Fibroblast of villous mesenchyme (primary cell): ENCODE measurements around the gene ADIPOQ. TPM values are rescaled to one million over a fixed set of nuclear protein-coding genes. Genes with fewer than 3 reads are reported as not detected.
"Not testable (repeated sequence)": the region's sequence is repeated elsewhere in the genome, so short reads cannot be mapped to it uniquely, and the experiment has no call there.

ENCODE experiments used
- DNase-seq: peaks from one replicate; pipeline ENCODE4 v3.0.0-alpha.2; 2010; ENCODE audit warnings: low read depth
- H3K4me3 ChIP-seq: 2 replicates; pipeline ENCODE4 v1.5.1; 2011; ENCODE audit warnings: low read depth, mild to moderate bottlenecking, low read length
- total RNA-seq: library from RNA; depleted of rRNA; stranded (reverse); fragments of >200 nt; gene quantifications from 2 replicates; pipeline ENCODE4 v1.2.3, GENCODE V29; 2012
- TF ChIP-seq, protein P1 (sequence below): IDR thresholded peaks from 2 replicates; pipeline ENCODE4 v1.5.1; 2012; ENCODE audit warnings: low read depth, mild to moderate bottlenecking, low read length; ENCODE audit not compliant: insufficient read depth

ADIPOQ gene
- total RNA-seq, 1 donor, result not detected

DNA sequence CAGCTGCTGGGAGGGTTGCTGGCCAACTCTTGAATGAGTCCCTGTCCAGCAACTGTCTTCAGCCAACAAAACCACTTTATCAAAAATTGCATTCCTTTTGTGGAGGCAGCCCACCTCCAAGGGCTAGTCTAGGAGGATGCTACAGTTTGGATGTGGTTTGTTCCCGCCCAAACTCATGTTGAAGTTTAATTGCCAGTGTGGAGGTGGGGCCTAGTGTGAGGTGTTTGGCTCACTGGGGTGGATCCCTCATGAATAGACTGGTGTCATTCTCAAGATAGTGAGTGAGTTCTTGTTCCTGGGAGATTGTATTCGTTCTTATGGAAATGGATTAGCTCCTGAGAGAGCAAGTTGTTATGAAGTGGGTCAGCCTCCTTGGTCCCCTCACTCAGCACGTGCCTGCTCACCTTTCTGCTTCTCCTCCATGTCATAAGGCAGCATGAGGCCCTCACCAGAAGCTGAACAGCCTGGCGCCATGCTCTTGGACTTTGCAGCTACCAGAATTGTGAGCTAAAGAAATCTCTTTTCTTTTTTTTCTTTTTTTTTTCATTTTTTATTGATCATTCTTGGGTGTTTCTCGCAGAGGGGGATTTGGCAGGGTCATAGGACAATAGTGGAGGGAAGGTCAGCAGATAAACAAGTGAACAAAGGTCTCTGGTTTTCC lies 32.0 kb upstream of the ADIPOQ start:
- DNase-seq, result no peak
- no peak overlapping the region for H3K4me3 ChIP-seq
- TF ChIP-seq, protein P1, sequence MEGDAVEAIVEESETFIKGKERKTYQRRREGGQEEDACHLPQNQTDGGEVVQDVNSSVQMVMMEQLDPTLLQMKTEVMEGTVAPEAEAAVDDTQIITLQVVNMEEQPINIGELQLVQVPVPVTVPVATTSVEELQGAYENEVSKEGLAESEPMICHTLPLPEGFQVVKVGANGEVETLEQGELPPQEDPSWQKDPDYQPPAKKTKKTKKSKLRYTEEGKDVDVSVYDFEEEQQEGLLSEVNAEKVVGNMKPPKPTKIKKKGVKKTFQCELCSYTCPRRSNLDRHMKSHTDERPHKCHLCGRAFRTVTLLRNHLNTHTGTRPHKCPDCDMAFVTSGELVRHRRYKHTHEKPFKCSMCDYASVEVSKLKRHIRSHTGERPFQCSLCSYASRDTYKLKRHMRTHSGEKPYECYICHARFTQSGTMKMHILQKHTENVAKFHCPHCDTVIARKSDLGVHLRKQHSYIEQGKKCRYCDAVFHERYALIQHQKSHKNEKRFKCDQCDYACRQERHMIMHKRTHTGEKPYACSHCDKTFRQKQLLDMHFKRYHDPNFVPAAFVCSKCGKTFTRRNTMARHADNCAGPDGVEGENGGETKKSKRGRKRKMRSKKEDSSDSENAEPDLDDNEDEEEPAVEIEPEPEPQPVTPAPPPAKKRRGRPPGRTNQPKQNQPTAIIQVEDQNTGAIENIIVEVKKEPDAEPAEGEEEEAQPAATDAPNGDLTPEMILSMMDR, result no peak

DNA sequence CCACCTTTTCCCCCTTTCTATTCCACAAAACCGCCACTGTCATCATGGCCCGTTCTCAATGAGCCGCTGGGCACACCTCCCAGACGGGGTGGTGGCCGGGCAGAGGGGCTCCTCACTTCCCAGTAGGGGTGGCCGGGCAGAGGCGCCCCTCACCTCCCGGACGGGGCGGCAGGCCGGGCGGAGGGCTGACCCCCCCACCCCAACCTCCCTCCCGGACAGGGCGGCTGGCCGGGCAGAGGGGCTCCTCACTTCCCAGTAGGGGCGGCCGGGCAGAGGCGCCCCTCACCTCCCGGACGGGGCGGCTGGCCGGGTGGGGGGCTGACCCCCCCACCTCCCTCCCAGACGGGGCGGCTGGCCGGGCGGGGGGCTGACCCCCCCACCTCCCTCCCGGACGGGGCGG lies 31.2 kb upstream of the ADIPOQ start:
- not testable (repeated sequence) for H3K4me3 ChIP-seq, DNase-seq

DNA sequence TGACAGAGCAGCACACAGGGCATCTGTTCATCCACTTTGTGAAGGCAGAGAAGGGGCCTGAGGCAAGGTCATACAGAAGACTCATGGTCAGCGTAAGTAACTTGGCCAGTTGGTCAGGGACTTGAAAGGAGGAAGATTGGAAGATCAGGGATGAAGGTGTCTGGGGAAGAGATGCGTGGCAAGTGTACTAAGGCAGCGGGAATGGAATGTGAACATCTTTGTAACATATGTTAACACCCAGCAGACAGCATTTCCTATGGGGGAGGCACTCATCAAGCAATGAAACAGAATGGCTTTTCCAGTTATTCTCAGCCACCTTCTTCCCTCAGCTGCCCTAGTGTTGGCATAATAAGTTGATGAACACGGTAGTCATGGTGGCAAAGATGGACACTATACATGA lies 28.4 kb upstream of the ADIPOQ start:
- TF ChIP-seq, protein P1, result no peak
- no peak for DNase-seq
- H3K4me3 ChIP-seq, result no peak overlapping the region

DNA sequence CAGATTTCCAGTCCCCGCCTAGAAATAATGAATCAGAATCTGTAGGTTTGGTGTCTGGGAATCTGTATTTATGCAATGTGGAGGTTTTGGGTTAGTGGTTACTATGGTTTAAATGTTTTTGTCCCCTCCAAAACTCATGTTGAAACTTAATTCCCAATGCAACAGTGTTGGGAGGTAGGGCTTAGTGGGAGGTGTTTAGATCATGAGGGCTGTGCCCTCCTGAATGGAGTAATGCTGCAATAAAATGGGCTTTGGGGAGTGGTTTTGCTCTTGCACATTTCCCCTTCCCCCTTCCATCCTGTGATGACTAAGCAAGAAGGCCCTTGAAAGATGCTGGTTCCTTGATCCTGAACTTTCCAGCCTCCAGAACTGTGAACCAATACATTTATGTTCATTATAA lies 27.1 kb upstream of the ADIPOQ start:
- TF ChIP-seq, protein P1, result no peak
- DNase-seq, result peak; percentile 72
- no peak overlapping the region for H3K4me3 ChIP-seq

DNA sequence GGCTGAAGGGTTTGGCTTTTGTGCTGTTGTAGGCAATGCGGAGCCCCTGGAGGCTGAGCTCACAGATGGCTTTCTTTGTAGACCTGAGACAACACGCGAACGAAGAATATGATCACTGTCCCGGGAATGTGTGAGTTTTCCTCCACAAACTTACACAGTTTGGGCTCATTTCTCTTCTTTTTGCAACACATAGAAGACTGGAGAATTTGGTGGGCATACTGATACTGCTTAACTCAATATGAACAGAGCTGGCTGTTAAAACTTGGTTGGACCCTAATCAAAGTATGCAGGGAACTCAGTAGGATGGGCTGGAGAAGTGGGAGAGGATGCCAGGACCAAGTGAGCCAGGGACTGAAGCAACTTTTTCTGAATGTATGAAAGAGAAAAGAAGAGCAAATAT lies 24.0 kb upstream of the ADIPOQ start:
- no peak for DNase-seq
- no peak overlapping the region for H3K4me3 ChIP-seq
- TF ChIP-seq, protein P1, result no peak

DNA sequence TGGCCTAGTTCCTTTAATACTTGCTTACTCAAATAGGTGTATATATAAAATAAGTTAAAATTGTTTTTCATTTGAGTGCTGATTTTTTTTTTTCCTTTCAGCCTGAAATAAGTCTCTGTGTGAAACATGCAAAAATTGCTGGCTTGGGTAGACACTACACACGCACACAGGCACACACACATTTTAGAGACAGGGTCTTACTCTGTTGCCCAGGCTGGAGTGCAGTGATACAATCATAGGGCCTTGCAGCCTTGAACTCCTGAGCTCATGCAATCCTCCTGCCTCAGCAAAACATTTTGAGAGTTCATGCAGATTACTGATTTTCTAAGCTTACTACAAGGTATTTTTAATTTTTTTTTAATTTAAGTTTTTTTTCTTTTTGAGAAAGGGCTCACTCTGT lies 23.6 kb upstream of the ADIPOQ start:
- no peak overlapping the region for H3K4me3 ChIP-seq
- TF ChIP-seq, protein P1, result no peak
- DNase-seq, result no peak

DNA sequence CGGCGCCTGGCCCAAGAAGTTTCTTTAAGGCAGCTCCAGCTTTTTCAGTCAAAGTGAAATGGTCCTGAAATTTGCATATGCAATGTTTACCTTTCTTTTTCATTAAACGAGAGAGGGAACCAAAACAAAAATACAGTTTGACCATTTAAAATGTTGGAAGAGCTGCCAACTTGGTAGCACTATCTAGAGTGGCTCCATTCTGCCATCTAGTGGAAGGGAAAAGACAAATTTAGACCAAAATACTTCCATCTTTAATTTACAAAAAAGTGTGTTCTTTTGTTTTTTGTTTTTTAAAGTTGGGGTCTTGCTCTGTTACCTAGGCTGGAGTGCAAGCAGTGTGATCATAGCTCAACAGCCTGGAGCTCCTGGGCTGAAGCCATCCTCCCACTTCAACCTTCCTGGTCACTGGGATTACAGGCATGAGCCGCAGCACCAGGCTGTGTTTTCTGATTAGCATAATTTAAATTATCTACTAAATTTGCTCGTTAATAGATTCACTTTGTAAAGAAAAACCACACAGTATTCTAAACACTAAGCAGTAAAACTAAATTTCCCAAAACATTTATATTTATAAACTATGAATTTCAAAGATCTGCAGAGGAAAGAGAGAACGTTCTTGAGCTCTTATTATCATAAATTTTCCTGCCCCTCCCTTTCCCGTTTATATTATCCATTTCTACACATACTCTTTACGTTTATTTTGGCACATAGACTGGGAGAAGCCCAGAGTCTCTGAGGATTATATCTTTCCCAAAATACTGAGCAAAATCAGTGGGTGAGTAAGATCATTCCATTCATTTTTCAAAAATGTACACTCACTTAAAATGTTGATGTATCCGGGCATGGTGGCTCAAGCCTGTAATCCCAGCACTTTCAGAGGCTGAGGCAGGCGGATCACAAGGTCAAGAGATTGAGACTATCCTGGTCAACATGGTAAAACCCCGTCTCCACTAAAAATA lies 20.8 kb upstream of the ADIPOQ start:
- no peak overlapping the region for H3K4me3 ChIP-seq
- peak; percentile 70 for DNase-seq
- TF ChIP-seq, protein P1, result peak; percentile 70

DNA sequence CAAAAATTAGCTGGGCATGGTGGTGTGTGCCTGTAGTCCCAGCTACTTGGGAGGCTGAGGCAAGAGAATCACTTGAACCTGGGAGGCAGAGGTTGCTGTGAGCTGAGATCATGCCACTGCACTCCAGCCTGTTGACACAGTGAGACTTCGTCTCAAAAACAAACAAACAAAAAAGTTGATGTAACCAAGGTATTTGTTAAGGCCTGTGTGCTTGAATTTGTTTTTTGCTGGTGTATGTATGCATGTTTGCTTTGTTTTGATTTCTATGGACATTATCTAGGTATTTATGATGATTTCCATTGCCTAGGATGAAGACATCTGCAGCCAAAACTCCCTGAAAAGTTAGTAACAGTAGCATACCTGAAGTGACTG lies 20.1 kb upstream of the ADIPOQ start:
- not testable (repeated sequence) for DNase-seq, H3K4me3 ChIP-seq
